Stimulated activated CD4-positive, alpha-beta T cell treated with anti-CD3 and anti-CD28 coated beads, TNF-alpha, amount 100 ng/mL, for 24 hours (primary cell): ENCODE data around the gene BBS12.

Experiments used
- DNase-seq, 3 experiments: peaks; one replicate each; pipeline ENCODE4 v3.0.0-alpha.2; 2020; ENCODE audit warnings: low read depth in 3 of 3

Gene BBS12

DNA sequence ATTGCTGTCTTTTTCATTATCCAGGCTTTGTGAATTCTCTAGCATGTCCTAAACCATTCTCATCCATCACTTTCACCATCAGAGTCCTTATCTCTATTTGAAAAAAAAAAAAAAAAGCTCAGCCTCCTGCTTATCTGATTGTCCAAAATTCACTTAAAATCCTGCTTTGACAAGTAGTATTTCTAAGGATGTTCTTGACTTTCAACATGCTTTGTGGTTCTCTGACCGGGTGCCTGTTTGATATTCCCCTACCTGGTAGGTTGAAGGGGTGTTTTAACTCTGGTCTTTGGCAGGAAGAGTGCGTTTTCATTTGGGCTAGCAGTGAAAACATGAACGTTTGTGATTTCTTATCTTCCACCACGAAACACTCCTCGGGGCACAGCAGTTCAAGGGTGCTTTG is 17.3 kb upstream of the BBS12 start:
- DNase-seq, result no peak

DNA sequence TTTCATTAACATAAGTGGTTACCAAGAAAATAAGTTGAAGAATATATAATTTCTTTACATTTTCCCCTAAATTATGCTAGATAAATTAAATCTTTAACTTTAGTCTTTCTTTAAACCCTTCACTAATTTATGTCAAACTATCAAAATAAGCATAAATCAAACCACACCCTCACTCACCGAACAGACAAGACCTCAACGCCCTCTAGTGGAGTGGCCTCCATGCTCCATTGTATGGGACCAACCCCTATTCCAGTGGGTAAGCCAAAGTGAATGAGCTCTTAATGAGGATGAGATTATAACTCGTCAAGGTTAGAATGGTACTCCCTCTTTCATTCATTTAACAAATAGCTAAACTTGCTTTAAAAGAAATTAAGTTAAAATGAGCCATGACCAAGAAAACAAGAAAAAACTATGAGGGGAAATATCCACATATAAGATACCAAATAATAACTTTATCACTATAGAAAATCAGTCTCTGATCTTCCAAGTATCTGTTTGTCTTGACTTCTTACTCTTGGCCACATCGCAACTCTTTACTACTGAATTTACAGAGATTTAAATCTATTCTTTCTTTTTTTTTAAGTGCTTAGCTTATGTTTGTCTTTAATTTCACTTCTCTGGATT is 15.6 kb upstream of the BBS12 start:
- DNase-seq, result peak; percentile 58 to 75 (median 74)

DNA sequence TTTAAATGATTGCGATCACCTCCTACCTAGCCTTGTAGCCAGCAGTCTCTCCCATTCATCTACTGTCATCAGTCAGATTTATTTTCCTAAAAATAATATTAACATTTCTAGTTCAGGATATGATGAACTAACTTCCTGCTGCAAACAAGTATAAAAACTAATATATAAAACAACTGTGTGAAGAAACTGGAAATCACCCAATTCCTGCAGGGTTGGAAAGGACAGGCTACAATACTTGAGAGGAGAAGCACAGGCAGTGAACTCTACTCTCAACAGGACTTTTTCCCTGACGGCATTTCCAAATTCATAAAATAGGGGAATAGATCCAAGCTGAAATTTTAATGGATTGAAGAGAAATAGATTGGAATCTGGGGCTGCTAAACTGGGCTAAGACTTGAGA is 14.2 kb upstream of the BBS12 start:
- DNase-seq, result no peak

DNA sequence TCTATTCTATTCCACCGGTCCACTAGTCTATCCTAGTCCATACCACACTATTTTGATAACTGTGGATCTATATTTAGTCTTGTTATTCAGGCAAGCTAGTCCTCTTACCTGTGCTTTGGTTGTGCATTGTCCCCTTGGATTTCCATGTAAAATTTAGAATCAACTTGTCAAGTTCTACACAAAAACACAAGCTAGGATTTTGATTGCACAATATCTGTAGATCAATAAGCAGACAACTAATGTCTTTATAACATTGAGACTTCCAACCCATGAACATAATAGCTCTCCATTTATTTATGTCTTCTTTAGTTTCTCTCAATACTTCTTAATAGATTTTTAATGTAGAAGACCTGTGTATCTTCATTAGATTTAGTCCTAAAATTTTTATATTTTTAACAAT is 10.2 kb upstream of the BBS12 start:
- no peak for DNase-seq

DNA sequence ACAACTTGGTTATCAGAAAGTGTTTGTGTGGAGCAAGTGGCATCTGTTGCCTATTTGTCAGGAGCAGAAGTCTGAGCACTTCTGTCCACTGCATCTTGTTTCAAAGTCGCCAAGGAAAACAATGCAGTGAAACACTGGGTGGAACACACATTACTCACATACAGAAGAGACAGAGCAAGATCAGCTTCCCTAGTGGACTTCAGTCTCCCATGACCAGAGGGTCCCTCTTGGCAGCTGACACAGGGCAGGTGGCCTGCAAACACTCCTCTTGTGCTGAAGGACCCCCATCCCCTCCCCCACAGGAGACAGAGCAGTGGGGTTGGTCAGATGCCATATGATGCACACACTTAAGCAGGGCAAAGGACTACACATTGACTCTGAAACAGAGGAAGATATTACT is 3.6 kb upstream of the BBS12 start:
- no peak for DNase-seq

DNA sequence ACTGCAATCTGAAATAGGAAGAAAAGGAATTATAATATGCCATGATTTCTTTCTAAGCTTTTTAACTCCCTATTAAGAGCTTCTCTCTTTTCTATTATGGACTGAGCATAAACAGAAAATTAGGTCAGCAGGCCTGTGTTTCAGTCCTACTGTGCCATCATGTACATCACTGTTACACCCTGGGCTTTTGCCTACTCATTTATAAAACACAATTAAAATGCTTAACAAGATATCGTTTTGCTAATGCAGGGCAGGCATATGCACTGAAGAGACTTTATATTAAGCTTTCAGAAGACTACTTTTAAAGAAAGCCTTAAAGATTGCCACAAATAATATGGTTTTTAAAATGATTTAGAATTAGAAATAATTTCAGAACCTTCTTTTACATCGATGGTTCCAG is 828 bp upstream of the BBS12 start:
- no peak for DNase-seq

DNA sequence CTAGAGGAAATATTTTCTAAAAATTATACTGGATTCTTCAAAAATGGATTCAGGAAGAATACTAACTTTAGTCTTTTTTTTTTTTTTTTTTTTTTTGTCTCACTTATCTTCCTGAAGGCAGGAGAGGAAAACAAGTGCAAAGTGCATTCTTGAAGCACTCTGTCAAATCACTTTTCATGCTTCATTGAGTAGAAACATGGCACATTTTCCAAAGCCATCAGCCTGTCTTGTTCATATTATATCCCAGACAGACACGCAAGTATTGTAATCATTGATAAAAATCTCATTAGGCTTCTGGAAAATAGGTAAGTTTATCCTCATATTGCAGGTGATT is 1.2 kb downstream of the BBS12 start:
- no peak for DNase-seq

DNA sequence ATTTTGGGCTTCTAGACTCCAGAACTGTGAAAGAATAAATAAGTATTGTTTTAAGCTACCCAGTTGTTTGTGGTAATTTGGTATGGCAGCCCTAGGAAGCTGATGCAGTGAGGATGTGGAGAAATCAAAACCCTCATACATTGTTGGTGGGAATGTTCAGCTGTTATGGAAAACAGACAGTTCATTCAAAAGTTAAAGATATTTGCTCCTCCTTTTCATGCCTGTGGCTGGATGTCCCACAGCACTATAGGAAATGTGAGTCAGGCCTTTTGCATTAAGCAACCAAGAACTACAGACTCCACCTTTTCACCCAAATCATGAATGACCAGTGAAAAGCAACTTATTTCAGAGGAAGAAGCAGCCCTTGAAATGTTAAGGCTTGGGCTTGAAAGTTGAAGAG is 6.7 kb downstream of the BBS12 start:
- no peak for DNase-seq

DNA sequence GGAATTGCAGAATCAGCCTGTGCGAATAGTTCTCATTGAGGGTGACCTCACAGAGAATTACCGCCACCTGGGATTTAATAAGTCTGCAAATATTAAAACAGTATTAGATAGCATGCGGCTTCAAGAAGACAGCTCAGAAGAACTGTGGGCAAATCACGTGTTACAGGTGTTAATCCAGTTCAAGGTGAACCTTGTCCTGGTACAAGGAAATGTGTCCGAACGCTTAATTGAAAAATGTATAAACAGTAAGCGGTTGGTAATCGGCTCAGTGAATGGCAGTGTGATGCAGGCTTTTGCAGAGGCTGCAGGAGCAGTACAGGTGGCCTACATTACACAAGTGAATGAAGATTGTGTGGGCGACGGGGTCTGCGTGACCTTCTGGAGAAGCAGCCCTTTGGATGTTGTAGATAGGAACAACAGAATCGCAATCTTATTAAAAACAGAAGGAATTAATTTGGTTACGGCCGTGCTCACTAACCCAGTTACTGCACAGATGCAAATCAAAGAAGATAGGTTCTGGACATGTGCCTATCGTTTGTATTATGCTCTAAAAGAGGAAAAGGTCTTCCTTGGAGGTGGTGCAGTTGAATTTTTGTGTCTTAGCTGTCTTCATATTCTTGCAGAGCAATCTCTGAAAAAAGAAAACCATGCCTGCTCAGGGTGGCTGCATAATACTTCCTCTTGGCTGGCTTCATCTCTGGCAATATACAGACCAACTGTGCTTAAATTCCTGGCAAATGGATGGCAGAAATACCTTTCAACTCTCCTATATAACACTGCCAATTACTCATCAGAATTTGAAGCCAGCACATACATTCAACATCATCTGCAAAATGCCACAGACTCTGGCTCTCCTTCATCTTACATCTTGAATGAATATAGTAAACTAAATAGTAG is 10.7 kb downstream of the BBS12 start:
- no peak for DNase-seq

DNA sequence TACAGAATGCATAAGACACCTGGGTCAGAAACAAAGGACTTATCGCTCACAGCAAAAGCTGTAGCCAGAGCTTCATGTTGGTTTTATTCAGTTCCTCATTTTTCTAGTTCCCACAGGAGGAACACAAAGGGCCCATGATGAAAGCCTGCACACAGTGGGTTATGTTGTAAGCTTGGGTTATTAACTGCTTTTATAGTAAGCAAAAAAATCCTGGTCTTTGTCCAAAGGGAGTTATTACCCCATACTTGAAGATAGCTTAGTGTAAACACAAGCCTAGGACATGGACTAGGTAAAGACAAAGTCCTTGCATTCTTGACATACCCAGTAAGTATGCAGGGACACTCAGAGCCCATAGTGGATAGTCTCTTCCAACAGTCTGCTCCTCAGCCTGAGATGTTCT is 11.7 kb downstream of the BBS12 start:
- no peak for DNase-seq

DNA sequence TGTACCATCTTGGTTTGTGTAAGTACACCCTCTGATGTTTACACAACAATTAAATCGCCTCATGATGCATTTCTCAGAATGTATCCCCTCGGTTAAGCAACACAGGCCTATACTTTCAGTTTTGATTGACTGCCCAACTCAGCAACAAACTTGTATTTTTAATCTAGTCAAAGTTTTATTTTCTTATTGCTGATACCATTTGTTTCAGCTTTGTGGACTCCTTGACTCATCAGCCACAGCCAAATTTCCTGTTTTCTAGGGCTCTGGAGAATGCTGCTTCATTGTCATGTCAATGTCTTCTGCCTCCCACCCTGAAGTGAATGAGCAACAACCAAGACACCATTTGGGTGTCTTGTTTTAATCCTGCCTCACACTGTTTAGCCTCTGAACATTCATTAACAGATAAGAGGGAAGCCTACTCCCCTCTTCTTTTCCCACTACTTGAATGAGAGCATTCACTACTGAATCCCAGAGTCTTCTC is 14.0 kb downstream of the BBS12 start:
- DNase-seq, result no peak

DNA sequence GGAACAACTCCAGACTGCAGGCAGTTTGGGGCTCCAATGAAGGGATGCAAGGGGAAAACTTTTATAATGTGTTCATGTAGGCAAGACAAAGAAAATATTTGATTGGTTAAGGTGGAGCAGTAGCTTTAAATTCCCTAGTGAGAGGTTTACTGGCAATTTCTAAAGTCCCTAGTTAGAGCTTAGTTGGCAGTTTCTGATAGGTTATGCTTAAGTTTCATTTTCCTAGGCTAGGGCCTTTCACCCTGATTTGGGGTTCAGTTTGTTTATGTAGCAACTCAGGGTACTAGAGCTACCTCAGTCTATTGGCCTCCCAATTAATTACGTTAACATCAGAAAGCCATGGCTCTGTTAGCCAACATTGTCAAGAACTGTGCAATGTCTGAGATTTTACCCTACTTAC is 14.6 kb downstream of the BBS12 start:
- no peak for DNase-seq

DNA sequence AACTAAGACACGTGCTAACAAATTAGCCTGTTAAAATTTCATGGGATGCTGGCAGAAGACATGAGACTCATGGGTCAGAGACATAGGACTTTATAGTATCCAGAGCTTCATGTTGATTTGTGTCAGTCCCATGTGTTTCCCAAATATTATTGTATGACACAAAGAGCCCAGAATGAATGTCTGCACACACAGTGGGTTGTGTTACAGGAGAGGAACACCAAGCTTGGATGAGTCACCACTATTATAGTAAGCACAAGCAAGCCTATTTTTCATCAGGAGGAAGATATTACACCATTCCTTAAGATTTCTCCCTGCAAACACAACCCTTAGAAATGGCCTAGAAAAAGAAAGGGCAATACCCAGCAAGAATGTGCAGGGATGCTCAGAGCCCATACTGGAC is 15.4 kb downstream of the BBS12 start:
- DNase-seq, result no peak

DNA sequence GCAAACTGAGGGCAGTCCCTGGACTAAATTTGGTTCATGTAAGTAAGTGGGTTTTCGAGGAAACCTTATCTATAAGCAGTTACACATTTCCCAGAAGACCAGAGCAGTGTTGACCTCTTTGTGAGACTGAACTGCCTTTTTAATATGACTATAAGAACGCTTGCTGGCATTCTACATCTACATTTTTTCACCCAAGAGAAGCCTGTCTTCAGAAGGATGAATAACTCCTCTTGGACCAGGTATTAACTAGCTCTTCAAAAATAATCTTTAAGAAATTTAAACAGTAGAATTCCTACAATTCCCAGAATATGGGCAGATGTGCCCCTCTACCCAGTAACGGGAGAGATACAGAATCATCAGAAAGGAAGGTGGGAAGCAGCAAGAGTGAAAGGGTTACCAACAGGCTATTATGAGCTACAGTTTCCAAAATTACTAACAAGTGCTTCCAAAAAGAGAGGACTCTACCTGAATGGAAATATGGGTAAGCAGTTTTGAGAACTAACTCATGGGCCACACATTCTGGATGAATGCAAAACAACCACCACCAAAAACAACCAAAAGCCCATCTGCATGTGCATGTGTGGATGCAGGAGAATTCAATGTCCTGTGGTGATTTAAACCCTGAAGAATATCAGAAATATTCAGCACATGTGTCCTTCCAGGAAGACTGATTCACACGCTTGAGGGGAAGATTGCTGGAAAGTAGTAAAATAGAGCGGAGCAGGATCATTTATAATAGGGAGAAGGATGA is 17.4 kb downstream of the BBS12 start:
- DNase-seq, result no peak

DNA sequence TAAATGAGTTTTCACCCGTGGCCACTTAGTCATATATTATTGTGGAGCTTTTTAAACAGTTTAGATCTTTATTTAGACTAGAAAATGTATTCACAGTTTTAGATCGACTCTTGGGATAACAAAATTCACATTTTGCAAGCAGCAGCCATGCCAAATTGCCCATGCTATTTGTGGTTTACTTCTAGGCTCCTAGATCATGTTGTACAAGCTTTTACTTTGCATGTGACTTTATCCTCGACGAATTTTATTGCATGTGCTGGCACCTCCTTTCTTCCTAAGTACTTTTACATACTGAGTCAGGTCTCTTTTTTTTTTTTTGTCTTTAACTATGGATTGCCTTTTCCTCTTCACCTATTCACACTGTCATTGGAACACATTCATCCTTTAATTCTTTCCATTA is 23.2 kb downstream of the BBS12 start:
- DNase-seq, result no peak

DNA sequence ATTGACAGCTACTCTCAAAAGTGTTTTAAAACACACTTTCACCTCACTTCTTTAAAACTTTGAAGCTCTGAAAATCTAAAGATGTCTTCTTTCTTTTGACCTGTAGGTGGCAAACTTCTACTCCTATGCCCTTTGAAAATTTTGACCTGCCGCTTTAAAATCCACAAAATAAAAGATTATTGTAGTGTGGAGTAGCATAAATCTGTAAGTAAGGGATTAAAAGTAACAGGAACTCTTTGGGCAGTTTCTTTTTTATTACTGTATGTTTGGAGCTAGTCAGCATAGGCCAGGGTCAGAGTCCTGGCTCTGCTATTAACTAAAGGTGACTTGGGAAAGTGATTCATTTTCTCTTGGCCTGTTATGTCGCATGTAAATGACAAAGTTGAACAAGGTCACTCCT is 25.5 kb downstream of the BBS12 start:
- DNase-seq, result no peak

DNA sequence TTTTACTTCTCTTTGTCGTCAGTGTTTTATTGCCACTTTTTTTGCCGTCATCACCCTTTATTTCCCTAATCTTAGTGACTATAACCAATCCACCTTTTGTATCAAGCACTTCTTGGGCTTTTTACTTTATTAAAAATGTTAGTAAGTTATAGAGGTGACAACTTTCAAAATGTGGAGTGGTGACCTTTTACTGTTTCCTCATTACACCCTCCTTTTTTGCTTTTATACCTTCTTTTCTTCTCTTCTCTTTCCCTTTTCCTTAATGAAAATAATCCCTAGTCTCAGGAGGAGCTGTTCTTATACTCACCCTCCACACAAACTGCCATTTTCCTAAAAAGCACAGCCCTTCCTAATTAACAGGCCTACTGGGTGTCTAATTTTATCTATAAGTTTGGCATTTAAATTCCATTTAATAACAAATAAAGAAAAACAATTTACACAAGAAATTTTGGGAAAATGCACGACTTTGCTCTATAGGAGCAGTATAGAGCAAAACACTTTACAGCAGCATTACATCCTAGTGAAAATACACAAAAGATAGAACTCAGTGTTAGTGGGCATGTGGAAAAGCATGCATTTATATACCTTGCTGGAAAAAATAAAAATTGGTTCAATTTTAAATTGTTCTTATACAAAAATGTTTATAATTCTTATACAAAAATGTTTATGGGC is 27.3 kb downstream of the BBS12 start:
- DNase-seq, result no peak

DNA sequence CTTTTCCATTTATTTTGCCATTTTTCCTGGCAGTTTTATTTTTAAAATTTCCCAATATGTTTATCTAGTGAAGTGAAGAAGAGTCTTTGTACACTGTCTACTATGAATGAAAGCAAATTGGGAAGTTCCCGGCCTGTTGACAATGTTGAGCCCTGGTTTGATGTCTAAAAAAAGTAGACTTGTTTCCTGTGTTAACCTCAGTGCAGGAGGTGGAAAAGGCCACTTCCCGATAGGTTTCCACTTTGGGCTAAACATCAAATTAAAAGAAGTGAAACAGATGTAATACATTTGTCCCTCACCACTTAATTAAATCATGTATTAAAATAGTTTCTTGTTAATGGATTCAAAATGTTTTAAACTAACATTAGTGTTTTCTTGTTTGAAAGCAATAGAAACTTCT is 30.0 kb downstream of the BBS12 start:
- no peak for DNase-seq

DNA sequence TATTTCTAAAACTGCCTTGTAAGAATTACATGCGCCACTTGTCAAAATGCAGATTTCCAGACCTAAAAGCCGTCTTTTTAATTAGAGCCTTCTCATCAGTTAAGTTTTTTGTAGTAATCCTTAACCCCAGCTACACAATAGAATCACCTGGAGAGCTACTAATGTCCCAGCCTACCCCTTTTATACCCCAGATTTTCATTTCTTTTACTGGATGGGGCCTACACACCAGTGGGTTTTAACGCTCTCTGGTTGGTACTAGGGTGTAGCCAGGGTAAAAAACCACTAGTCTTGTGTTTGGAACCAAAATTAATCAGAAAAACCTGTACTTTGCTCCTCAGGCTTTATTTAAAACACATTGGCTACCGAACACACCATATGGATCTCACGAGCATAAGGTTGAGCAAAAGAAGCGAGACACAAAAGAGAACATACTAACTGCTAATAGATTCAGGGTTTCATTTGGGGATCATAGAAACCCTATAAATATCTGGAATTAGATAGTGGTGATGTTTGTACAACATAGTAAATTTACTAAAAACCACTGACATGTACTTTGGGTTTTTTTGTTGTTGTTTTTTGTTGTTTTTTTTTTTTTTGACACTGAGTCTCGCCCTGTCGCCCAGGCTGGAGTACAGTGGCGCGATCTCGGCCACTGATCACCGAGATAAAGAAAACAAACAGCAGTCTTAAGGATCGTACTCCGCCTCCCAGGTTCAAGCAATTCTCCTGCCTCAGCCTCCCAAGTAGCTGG is 30.6 kb downstream of the BBS12 start:
- DNase-seq, result no peak

DNA sequence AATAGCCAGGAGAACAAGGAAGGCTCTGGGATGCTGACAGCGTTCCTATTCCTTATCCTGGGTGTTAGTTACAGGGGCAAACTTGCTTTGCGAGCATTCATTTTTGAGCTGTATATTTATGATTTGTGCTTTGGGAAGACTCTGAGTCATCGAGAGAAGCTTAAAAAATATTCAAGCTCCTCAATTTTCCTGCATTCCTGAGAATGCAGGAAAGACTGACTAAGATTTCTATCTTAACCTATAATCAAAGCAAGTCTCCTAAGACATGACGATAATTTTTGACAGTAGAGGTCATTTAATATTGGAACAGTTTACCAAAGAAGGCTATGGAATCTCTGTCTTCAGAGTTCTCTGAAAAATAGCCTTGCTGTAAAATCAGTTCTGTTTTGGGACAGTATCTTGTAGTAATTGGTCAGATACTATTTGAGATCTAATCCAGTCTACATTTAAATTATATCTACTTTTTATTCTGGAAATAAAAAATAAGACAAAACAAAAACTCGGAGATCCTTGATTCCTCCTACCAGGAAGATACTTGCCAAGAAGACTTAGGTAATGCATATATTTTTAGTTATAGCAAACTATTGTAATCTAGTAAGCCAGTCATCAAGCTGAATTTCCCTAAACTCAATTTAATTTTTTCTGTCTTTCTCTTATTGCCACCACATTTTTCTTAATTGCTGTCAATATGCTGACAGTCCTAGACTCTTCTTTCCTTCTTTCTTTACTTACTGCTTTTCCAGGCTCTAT is 31.7 kb downstream of the BBS12 start:
- DNase-seq, result no peak

DNA sequence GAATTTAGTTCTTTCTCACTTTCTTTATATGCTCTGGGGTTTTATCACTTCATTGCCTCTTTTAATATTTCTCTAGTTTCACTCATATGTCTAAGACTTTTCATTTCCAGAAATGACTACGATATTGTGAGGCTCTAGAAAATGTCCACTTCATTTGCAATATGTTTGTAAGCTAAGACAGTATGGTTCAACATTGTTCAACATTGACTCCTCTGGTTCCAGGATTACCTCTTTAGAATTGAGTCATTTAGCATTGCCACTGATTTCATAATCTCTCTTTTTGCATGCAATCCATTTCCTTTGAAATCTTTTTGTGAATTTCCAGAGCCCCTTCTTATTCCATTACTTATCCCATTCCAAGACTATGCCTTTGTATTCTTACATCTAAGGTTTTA is 32.3 kb downstream of the BBS12 start:
- DNase-seq, result no peak
